GM12873 (cell line): Measurements from ENCODE around the gene RBP4.

Experiments used
- TF ChIP-seq, protein P1 (sequence below): IDR thresholded peaks from 2 replicates; pipeline ENCODE4 v1.5.1; 2012; ENCODE audit warnings: low read depth, mild to moderate bottlenecking, moderate library complexity, low read length, control low read depth; ENCODE audit not compliant: insufficient read depth; ENCODE audit errors: missing control alignments

RBP4 gene

DNA sequence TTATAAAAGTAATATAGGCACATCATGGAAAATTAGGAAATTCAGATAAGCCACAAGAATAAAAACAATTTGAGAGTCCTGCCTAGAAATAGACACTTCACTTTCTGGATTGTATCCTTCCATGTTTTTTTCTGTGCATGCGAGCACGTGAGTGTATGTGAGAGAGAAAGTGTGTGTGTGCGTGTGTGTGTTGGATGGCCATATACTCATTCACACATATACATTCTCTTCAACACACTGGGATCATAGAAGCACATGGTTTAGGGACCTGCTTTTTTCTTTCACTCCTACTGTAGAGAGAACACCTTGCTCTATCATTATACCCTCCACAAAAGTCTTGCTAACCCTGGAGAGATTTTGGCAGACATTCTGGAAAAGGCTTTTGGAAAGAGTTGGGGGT lies 27.1 kb downstream of the RBP4 start:
- TF ChIP-seq, protein P1, sequence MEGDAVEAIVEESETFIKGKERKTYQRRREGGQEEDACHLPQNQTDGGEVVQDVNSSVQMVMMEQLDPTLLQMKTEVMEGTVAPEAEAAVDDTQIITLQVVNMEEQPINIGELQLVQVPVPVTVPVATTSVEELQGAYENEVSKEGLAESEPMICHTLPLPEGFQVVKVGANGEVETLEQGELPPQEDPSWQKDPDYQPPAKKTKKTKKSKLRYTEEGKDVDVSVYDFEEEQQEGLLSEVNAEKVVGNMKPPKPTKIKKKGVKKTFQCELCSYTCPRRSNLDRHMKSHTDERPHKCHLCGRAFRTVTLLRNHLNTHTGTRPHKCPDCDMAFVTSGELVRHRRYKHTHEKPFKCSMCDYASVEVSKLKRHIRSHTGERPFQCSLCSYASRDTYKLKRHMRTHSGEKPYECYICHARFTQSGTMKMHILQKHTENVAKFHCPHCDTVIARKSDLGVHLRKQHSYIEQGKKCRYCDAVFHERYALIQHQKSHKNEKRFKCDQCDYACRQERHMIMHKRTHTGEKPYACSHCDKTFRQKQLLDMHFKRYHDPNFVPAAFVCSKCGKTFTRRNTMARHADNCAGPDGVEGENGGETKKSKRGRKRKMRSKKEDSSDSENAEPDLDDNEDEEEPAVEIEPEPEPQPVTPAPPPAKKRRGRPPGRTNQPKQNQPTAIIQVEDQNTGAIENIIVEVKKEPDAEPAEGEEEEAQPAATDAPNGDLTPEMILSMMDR, result no peak

DNA sequence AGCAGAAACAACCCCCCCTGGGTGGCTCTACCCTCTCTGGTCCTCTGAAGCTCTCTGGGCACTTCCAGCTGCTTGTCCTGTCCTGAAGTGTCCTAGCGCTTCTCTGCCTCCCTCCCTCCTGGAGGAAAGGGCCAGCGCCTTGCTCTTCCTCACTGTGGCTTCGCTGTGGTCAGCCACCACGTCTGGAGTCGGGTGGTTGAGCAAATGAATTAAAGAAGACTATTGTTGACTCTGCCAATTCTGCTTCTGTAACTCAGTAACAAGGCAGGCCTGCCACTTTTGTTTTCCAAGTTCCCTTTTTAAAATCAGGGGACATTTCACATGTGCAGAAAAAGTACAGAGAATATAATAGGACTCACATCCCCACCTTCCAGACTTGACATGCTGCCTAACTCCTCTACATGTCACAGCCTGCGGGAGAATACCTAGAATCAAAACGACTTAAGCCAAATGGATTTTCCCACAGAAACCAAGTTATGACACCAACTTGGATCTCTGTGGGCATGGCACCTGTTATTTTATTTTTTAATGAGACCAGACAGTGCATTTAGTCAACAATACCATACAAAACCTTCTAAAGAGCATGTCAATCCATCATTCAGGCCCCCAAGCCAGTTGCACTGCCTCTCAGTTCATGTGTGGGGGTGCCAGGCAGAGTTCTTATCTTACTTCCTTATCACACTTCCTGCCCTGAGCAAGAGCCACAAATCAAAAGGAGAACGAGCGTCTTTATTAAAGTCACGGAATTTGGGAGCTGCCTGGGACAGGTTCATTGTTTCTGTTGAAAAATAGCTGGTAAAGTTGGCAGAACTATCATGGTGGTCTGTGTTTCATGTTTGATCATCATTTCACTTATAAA lies 27.8 kb downstream of the RBP4 start:
- TF ChIP-seq, protein P1, result no peak

GRCh38 chr10:93572606-93573005 lies 28.4 kb downstream of the RBP4 start:
- TF ChIP-seq, protein P1, result no peak

DNA sequence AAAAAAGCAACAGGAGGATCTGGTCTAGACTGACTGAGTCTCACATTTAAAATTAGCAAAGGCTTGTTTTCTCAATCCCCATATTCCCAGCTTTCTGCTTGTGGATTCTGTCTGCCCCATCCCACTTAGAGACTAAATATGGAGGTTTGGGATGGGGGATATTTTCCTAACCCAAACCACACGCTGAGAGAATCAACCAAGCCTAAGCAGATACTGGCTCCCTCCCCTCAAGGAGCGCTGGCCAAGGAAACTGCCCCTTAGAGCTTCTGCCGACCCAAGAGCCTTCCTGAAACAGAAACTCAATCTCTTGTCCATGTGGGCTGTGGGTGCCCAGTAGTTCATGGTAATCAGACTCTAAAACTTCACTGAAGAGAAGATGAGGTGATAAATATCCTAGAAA lies 30.7 kb downstream of the RBP4 start:
- TF ChIP-seq, protein P1, result no peak

- TF ChIP-seq, protein P1, result no peak
Observed at GRCh38 chr10:93568105-93568390, 33.0 kb downstream of the RBP4 start.

- TF ChIP-seq, protein P1, result no peak
Observed at GRCh38 chr10:93567277-93568104, 33.5 kb downstream of the RBP4 start.

- TF ChIP-seq, protein P1, result no peak
Observed at GRCh38 chr10:93566435-93567276, 34.4 kb downstream of the RBP4 start, which contains the start of gene FFAR4. Gene FFAR4 (plus strand): TSS chr10:93566665. CDS start chr10:93566721, 56 bp downstream.
